Stomach (tissue), 9 donors: Measurements from ENCODE around the gene BRMS1L. TPM values are rescaled to one million over a fixed set of nuclear protein-coding genes. Genes with fewer than 3 reads are reported as not detected.
A peak's percentile ranks its signal among the peaks of the same experiment; 100 is the strongest.
"Not testable (repeated sequence)": the region's sequence is repeated elsewhere in the genome, so short reads cannot be mapped to it uniquely, and the experiment has no call there.

Experiments
- DNase-seq, 2 donors: peaks; one replicate each; pipeline versions ENCODE4 v3.0.0 to v3.0.0-alpha.2; 2013 to 2019
- H3K27ac ChIP-seq, 5 donors: fragments of 200-600 bp in 4 of 5; sonication (generic) in 4 of 5; one replicate each; pipeline ENCODE4 v1.5.1; 2013 to 2019; ENCODE audit warnings: mild to moderate bottlenecking in 1 of 5, moderate library complexity in 1 of 5
- H3K27me3 ChIP-seq, 3 donors: fragments of 200-600 bp; sonication (generic); one replicate each; pipeline ENCODE4 v1.5.1; 2017 to 2019; ENCODE audit warnings: mixed run types in 1 of 3
- H3K36me3 ChIP-seq, 4 donors: fragments of 200-600 bp; sonication (generic); 1 replicate in 3 of 4; 2 replicates in 1 of 4; pipeline ENCODE4 v1.5.1; 2016 to 2019
- H3K4me1 ChIP-seq, 4 donors: fragments of 200-600 bp; sonication (generic); one replicate each; pipeline ENCODE4 v1.5.1; 2016 to 2019
- H3K4me3 ChIP-seq, 4 donors: fragments of 200-600 bp; sonication (generic) in 3 of 4; one replicate each; pipeline ENCODE4 v1.5.1; 2016 to 2019; ENCODE audit warnings: mild to moderate bottlenecking in 1 of 4
- H3K9me3 ChIP-seq, 4 donors: fragments of 200-600 bp; sonication (generic); one replicate each; pipeline ENCODE4 v1.5.1; 2016 to 2019
- EP300 ChIP-seq: sonication (generic); formaldehyde crosslinking; IDR thresholded peaks from one replicate; pipeline ENCODE4 v1.6.1; 2017; ENCODE audit warnings: antibody characterized with exemption
- POLR2A ChIP-seq, 4 donors: fragments of 450-650 bp; IDR thresholded peaks; one replicate each; pipeline ENCODE4 v1.6.1; 2016; ENCODE audit warnings: antibody characterized with exemption in 4 of 4, control low read depth in 2 of 4, mild to moderate bottlenecking in 1 of 4, moderate library complexity in 1 of 4
- POLR2AphosphoS5 ChIP-seq, 3 donors: sonication (generic); formaldehyde crosslinking; IDR thresholded peaks; one replicate each; pipeline ENCODE4 v1.6.1; 2016; ENCODE audit warnings: antibody characterized with exemption in 3 of 3
- WGBS, 5 donors: extraction: QIAGEN DNeasy Blood & Tissue Kit in 3 of 5; methylation state at CpG; one replicate each; pipeline versions ENCODE4 v1.1.5 to v1.1.7; 2013 to 2018; 5-methylcytosine and 5-hydroxymethylcytosine counted together
- intact Hi-C: fragments of 100-400 bp; cut with DNase I; formaldehyde crosslinking; loops from one replicate; pipeline ENCODE4 v1.15.1; 2023; ENCODE audit warnings: low total_unique reads
- polyA plus RNA-seq, 3 donors: library from polyadenylated mRNA; stranded (reverse); fragments of 200-250 nt; gene quantifications; one replicate each; pipeline ENCODE4 v1.2.3, GENCODE V29; 2013
- total RNA-seq, 5 donors: library from RNA; depleted of rRNA; stranded (reverse); fragments of >200 nt; gene quantifications; one replicate each; pipeline versions ENCODE4 v1.1.0 to v1.2.3, GENCODE V29; 2014 to 2016
- TF ChIP-seq, protein P1 (sequence below), 7 experiments: fragments of 450-650 bp in 4 of 7; fragments of 200-600 bp in 3 of 7; sonication (generic) in 3 of 7; IDR thresholded peaks; one replicate each; pipeline ENCODE4 v1.5.1; 2016 to 2019; ENCODE audit warnings: antibody characterized with exemption in 7 of 7, control low read depth in 2 of 7, mild to moderate bottlenecking in 1 of 7
- donor health status: healthy with polysubstance abuse.
- donor health status: Bipolar disorder and iron deficiency.
- donor health status: healthy.

The BRMS1L gene
- total and polyA plus RNA-seq, 8 donors, result 1.4 to 9.7 (median 5.8) TPM; not detected in 1

GRCh38 chr14:35818346-35819115, 7.6 kb upstream of the BRMS1L start:
- TF ChIP-seq POLR2A (IDR thresholded peaks at IDR 0.05) (no peak), POLR2AphosphoS5 (IDR thresholded peaks at IDR 0.05) (no peak)
- TF ChIP-seq, protein P1, sequence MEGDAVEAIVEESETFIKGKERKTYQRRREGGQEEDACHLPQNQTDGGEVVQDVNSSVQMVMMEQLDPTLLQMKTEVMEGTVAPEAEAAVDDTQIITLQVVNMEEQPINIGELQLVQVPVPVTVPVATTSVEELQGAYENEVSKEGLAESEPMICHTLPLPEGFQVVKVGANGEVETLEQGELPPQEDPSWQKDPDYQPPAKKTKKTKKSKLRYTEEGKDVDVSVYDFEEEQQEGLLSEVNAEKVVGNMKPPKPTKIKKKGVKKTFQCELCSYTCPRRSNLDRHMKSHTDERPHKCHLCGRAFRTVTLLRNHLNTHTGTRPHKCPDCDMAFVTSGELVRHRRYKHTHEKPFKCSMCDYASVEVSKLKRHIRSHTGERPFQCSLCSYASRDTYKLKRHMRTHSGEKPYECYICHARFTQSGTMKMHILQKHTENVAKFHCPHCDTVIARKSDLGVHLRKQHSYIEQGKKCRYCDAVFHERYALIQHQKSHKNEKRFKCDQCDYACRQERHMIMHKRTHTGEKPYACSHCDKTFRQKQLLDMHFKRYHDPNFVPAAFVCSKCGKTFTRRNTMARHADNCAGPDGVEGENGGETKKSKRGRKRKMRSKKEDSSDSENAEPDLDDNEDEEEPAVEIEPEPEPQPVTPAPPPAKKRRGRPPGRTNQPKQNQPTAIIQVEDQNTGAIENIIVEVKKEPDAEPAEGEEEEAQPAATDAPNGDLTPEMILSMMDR (IDR thresholded peaks at IDR 0.05), result peak in 5 of 7 experiments; percentile 36 to 67 (median 59)
- Histone ChIP-seq H3K27ac (no peak overlapping the region), H3K9me3 (no peaks in the 10 kb centered on the region), H3K4me3 (no peak overlapping the region), H3K27me3 (no peaks in the 10 kb centered on the region), H3K36me3 (no peaks in the 10 kb centered on the region), H3K4me1 (no peaks in the 10 kb centered on the region)
- peak in 1 of 2 donors; percentile 72 for DNase-seq
- WGBS, 5 donors, result 64 to 75% (median 67%) methylated on average over 13 of the region's 13 CpGs
- intact Hi-C loops, result no loop called here

DNA sequence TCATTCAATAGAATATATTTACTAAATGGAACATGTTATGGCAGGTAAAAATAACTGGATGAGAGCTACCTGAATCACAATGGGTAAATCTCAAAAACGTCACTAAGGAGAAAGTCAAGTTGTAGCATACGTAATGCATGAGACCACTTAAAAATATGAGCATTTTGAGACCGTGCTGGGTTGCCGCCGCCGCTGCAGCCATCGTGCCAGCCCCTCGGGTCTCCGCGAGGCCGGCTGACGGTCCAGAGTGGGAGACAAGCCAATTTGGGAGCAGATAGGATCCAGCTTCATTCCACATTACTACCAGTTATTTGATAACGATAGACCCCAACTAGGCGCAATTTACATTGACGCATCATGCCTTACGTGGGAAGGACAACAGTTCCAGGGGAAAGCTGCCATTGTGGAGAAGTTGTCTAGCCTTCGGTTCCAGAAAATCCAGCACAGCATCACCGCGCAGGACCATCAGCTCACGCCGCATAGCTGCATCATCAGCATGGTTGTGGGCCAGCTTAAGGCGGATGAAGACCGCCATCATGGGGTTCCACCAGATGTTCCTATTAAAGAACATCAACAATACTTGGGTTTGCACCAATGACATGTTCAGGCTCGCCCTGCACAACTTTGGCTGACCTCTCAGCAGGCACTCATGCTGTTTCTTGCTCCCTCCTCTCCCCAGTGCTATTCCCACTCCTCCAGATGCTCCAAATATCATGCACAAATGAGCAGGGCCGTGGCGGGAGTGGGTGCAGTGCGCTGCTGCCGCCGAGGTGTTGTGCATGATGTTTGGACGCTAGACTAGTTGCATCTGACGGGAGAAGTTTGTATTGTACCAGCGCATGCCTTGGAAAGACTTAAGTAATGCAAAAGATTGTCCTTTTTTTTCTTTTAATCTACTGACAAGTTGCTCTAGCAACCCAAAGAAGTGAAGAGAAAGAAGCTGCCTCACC, 6.3 kb upstream of the BRMS1L start:
- Histone ChIP-seq H3K9me3 (no peaks in the 10 kb centered on the region), H3K4me3 (no peak overlapping the region), H3K36me3 (no peaks in the 10 kb centered on the region), H3K4me1 (no peaks in the 10 kb centered on the region), H3K27me3 (no peaks in the 10 kb centered on the region), H3K27ac (no peak overlapping the region)
- DNase-seq, result no peak
- TF ChIP-seq POLR2AphosphoS5 (IDR thresholded peaks at IDR 0.05), result no peak
- intact Hi-C loops, result no loop called here
- 91 to 95% (median 93%) methylated on average over 32 of the region's 32 CpGs for WGBS, 5 donors

- Histone ChIP-seq H3K27me3 (no peaks in the 10 kb centered on the region), H3K27ac (no peak overlapping the region), H3K4me1 (peaks cover 0 to 6% (median 0%) of the 10 kb centered on the region in 4 donors), H3K4me3 (no peak overlapping the region), H3K36me3 (no peaks in the 10 kb centered on the region), H3K9me3 (no peaks in the 10 kb centered on the region)
- TF ChIP-seq, protein P1 (IDR thresholded peaks at IDR 0.05), result peak in 5 of 7 experiments; percentile 34 to 70 (median 51)
- no peak for TF ChIP-seq POLR2A (IDR thresholded peaks at IDR 0.05)
- 21 to 26% (median 23%) methylated on average over 7 of the region's 7 CpGs for WGBS, 5 donors
- peak in 1 of 2 donors; percentile 59 for DNase-seq
- intact Hi-C loops, result no loop called here
Observed at GRCh38 chr14:35821564-35822411, 4.3 kb upstream of the BRMS1L start.

DNA sequence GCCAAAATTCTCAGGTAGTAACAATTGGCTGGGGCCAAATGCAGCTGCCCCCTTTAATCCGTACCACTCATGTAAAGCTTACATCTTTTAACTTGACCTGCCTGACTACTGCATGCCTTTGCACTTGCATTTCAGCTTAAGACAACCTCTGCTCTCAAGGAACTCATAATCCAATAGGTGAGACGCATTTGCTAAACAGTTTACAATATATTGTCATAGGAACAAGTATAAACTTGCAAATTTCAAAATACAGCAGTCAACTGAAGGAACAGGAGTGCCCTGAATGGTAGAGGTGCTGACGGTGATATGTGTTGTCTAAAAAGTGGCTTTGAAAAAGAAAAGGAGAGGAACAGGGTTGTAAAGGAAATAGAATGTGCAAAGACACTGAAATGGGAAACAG, 3.6 kb upstream of the BRMS1L start:
- H3K27ac ChIP-seq, result no peak overlapping the region
- H3K4me3 ChIP-seq, result no peak overlapping the region
- no peaks in the 10 kb centered on the region for H3K9me3 ChIP-seq
- H3K27me3 ChIP-seq, result no peaks in the 10 kb centered on the region
- DNase-seq, result no peak
- intact Hi-C loops, result no loop called here
- peaks cover 3 to 13% (median 6%) of the 10 kb centered on the region in 4 donors for H3K4me1 ChIP-seq
- TF ChIP-seq POLR2A (IDR thresholded peaks at IDR 0.05) (no peak), POLR2AphosphoS5 (IDR thresholded peaks at IDR 0.05) (no peak), EP300 (no peak)
- TF ChIP-seq, protein P1 (IDR thresholded peaks at IDR 0.05), result no peak
- 62 to 82% (median 71%) methylated on average over 3 of the region's 3 CpGs for WGBS, 5 donors
- H3K36me3 ChIP-seq, result no peaks in the 10 kb centered on the region

DNA sequence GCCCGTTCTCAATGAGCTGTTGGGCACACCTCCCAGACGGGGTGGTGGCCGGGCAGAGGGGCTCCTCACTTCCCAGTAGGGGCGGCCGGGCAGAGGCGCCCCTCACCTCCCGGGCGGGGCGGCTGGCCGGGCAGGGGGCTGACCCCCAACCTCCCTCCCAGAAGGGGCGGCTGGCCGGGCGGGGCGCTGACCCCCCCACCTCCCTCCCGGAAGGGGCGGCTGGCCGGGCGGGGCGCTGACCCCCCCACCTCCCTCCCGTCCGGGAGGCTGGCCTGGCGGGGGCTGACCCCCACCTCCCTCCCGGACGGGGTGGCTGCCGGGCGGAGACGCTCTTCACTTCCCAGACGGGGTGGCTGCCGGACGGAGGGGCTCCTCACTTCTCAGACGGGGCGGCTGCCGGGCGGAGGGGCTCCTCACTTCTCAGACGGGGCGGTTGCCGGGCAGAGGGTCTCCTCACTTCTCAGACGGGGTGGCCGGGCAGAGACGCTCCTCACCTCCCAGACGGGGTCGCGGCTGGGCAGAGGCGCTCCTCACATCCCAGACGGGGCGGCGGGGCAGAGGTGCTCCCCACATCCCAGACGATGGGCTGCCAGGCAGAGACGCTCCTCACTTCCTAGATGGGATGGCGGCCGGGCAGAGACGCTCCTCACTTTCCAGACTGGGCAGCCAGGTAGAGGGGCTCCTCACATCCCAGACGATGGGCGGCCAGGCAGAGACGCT, 1.5 kb upstream of the BRMS1L start:
- intact Hi-C loops, H3K27ac ChIP-seq, H3K36me3 ChIP-seq, DNase-seq, H3K27me3 ChIP-seq, H3K9me3 ChIP-seq: not testable (repeated sequence)
- peaks cover 6 to 17% (median 10%) of the 10 kb centered on the region in 4 donors for H3K4me1 ChIP-seq
- peak overlapping the region in 1 of 4 donors; percentile 81 for H3K4me3 ChIP-seq
- WGBS, 5 donors, result 72 to 87% (median 83%) methylated on average over 7 to 35 of the region's 55 CpGs; no CpG with 5 or more reads in 1 of the 5 donors
